HG03097 (cell line): ENCODE data around the gene FDXR.

Experiments used
- ATAC-seq: cut with Tn5 transposase; IDR thresholded peaks from one replicate; pipeline ENCODE4 v1.9.1; 2021; ENCODE audit not compliant: unreplicated experiment, low FRiP score

The FDXR gene

GRCh38 chr17:74816905-74817620 is 55.7 kb downstream of the FDXR start:
- ATAC-seq = no peak

DNA sequence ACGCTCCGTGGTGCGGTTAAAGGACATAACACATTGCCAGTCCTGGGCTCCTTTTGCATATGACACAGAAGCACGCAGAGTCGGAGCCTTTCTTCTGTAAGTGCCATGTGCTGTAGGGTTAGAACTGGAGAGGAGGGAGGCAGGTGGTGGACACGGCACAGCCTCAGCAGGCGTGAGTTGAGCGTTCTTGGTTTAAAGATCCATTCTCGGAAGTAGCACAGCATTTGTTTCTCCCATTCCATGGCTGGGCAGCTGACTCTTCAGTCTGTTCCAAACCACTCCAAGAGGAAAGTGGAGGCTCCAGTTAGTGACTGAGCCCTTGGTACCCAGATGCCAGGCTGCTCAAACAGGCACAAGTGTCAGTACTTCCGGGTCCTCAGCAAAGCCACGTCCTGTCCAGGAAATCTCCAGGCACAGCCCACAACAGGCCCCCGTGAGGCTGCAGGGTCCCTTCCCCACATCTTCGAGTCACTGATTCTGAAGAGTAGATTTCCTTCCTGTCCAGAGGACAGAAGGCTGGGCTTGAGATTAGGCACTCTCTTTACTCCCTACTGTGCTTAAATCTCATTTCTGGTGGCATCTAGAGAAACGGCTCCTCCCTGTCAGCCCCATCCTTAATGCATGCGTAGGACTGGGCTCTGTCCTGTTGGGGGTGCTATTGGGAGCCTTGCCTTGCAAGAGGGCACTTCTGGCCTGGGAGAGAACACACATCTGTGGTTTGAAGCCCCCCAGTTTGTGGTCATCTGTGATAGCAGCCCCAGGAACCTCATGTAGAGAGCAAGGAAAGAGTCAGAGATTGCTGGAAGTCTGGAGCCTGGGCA is 57.0 kb downstream of the FDXR start:
- no peak for ATAC-seq

GRCh38 chr17:74815067-74815466 is 57.7 kb downstream of the FDXR start:
- no peak for ATAC-seq

DNA sequence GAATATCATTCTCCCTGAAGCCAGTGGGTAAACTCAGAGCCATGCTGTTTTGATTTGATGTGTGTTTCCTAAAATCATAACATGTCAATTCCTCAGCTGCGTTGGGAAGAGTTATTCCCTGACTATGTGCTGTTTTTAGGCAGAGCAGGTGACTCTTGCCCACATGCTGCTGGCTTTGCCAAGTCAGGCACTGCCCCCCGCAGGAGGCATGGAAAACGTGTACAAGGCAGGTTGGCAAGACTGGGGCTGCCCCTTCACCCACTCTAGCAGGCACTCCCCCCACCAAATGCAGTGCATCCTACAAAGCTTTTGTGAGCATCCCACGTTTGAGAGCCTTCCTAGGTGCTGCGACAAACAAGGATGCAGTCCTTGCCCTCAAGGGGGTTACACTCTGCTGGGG is 58.3 kb downstream of the FDXR start:
- no peak for ATAC-seq
